Measurements from ENCODE around the gene ANTXR1.
"Not testable (repeated sequence)": the region's sequence is repeated elsewhere in the genome, so short reads cannot be mapped to it uniquely, and the experiment has no call there.

ANTXR1 gene

GRCh38 chr2:69168950-69169654 lies 156.1 kb downstream of the ANTXR1 start:
- DNase-seq, result no peak

- peak; percentile 71 for DNase-seq
Observed at GRCh38 chr2:69169655-69170389, 156.8 kb downstream of the ANTXR1 start.

GRCh38 chr2:69170661-69171060 lies 157.7 kb downstream of the ANTXR1 start:
- DNase-seq, result no peak

GRCh38 chr2:69171116-69171896 lies 158.3 kb downstream of the ANTXR1 start:
- DNase-seq, result no peak

GRCh38 chr2:69171897-69172525 lies 159.0 kb downstream of the ANTXR1 start:
- no peak for DNase-seq

GRCh38 chr2:69173706-69174105 lies 160.7 kb downstream of the ANTXR1 start:
- no peak for DNase-seq

GRCh38 chr2:69174211-69174610 lies 161.2 kb downstream of the ANTXR1 start:
- DNase-seq, result not testable (repeated sequence)

GRCh38 chr2:69175790-69176715 lies 163.1 kb downstream of the ANTXR1 start:
- DNase-seq, result no peak

- no peak for DNase-seq
Observed at GRCh38 chr2:69177063-69177771, 164.2 kb downstream of the ANTXR1 start.

- DNase-seq, result no peak
Observed at GRCh38 chr2:69177785-69178636, 165.0 kb downstream of the ANTXR1 start.

GRCh38 chr2:69178756-69179155 lies 165.8 kb downstream of the ANTXR1 start:
- no peak for DNase-seq

GRCh38 chr2:69180227-69180626 lies 167.2 kb downstream of the ANTXR1 start:
- no peak for DNase-seq

- no peak for DNase-seq
Observed at GRCh38 chr2:69180974-69181373, 168.0 kb downstream of the ANTXR1 start.

GRCh38 chr2:69181806-69182427 lies 168.9 kb downstream of the ANTXR1 start:
- no peak for DNase-seq

GRCh38 chr2:69183659-69184058 lies 170.7 kb downstream of the ANTXR1 start:
- no peak for DNase-seq

- no peak for DNase-seq
Observed at GRCh38 chr2:69184224-69184623, 171.2 kb downstream of the ANTXR1 start.

GRCh38 chr2:69185807-69186206 lies 172.8 kb downstream of the ANTXR1 start:
- peak; percentile 91 for DNase-seq

GRCh38 chr2:69186614-69187013 lies 173.6 kb downstream of the ANTXR1 start:
- no peak for DNase-seq

GRCh38 chr2:69188182-69188900 lies 175.4 kb downstream of the ANTXR1 start:
- no peak for DNase-seq
